ENCODE results near the gene CLDN7. TPM values are rescaled to one million over a fixed set of nuclear protein-coding genes. Genes with fewer than 3 reads are reported as not detected.

Gene CLDN7
- total RNA-seq, 1 donor from 2014 or later = 0.27 TPM

GRCh38 chr17:7242717-7243452, 19.4 kb downstream of the CLDN7 start:
- peaks cover 30% of the 10 kb centered on the region for H3K4me1 Mint-ChIP-seq (ENCODE audit: unreplicated experiment)
- peak overlapping the region; percentile 99 for H3K4me3 Mint-ChIP-seq (ENCODE audit: unreplicated experiment)
- H3K27ac Mint-ChIP-seq (ENCODE audit: unreplicated experiment) = peak overlapping the region; percentile 99
- H3K36me3 Mint-ChIP-seq (ENCODE audit: unreplicated experiment) = peaks cover 40% of the 10 kb centered on the region
- DNase-seq (ENCODE audit: extremely low spot score, unreplicated experiment) = peak; percentile 97
- TF ChIP-seq CTCF (IDR thresholded peaks at IDR 0.05) = no peak
- H3K9me3 Mint-ChIP-seq (ENCODE audit: unreplicated experiment) = no peaks in the 10 kb centered on the region
- H3K27me3 Mint-ChIP-seq (ENCODE audit: unreplicated experiment) = no peaks in the 10 kb centered on the region

- TF ChIP-seq CTCF (IDR thresholded peaks at IDR 0.05) = no peak
- H3K4me3 Mint-ChIP-seq (ENCODE audit: unreplicated experiment) = peak within 1 kb of the TSS; percentile 99
- H3K27ac Mint-ChIP-seq (ENCODE audit: unreplicated experiment) = peak within 1 kb of the TSS; percentile 99
Observed at GRCh38 chr17:7241783-7242716, 20.2 kb downstream of the CLDN7 start, which contains the start of gene GABARAP. GABARAP (minus strand) TSS chr17:7242449; CDS start chr17:7242330, 119 bp downstream.

GRCh38 chr17:7241090-7241733, 21.1 kb downstream of the CLDN7 start:
- no peak for DNase-seq (ENCODE audit: extremely low spot score, unreplicated experiment)
- Mint-ChIP-seq H3K27me3 (ENCODE audit: unreplicated experiment) (no peaks in the 10 kb centered on the region), H3K36me3 (ENCODE audit: unreplicated experiment) (peaks cover 42% of the 10 kb centered on the region), H3K27ac (ENCODE audit: unreplicated experiment) (peak overlapping the region; percentile 99), H3K4me1 (ENCODE audit: unreplicated experiment) (peaks cover 41% of the 10 kb centered on the region), H3K9me3 (ENCODE audit: unreplicated experiment) (no peaks in the 10 kb centered on the region), H3K4me3 (ENCODE audit: unreplicated experiment) (peak overlapping the region; percentile 99)
- TF ChIP-seq CTCF (IDR thresholded peaks at IDR 0.05) = no peak

More at GRCh38 chr17:7241783-7242716, 20.2 kb downstream of the CLDN7 start, which contains the start of gene GABARAP:
- Mint-ChIP-seq H3K4me1 (ENCODE audit: unreplicated experiment) (peaks cover 36% of the 10 kb centered on the region), H3K9me3 (ENCODE audit: unreplicated experiment) (no peaks in the 10 kb centered on the region), H3K27me3 (ENCODE audit: unreplicated experiment) (no peaks in the 10 kb centered on the region), H3K36me3 (ENCODE audit: unreplicated experiment) (peaks cover 42% of the 10 kb centered on the region)
- peak; percentile 98 for DNase-seq (ENCODE audit: extremely low spot score, unreplicated experiment)

GRCh38 chr17:7240375-7240774, 21.9 kb downstream of the CLDN7 start:
- H3K4me3 Mint-ChIP-seq (ENCODE audit: unreplicated experiment) = peak overlapping the region; percentile 99
- H3K27me3 Mint-ChIP-seq (ENCODE audit: unreplicated experiment) = no peaks in the 10 kb centered on the region
- TF ChIP-seq CTCF (IDR thresholded peaks at IDR 0.05) = no peak
- peaks cover 42% of the 10 kb centered on the region for H3K36me3 Mint-ChIP-seq (ENCODE audit: unreplicated experiment)
- peak overlapping the region; percentile 93 for H3K27ac Mint-ChIP-seq (ENCODE audit: unreplicated experiment)
- DNase-seq (ENCODE audit: extremely low spot score, unreplicated experiment) = no peak
- peaks cover 49% of the 10 kb centered on the region for H3K4me1 Mint-ChIP-seq (ENCODE audit: unreplicated experiment)
- H3K9me3 Mint-ChIP-seq (ENCODE audit: unreplicated experiment) = no peaks in the 10 kb centered on the region
